K562 (cell line): ENCODE data around the gene TMED8. TPM values are rescaled to one million over a fixed set of nuclear protein-coding genes. Genes with fewer than 3 reads are reported as not detected.
"Not testable (repeated sequence)": the region's sequence is repeated elsewhere in the genome, so short reads cannot be mapped to it uniquely, and the experiment has no call there.

ENCODE experiments used
- ATAC-seq: fragments of 200-7000 bp; cut with Tn5 transposase; 3 replicates; pipeline ENCODE4 v1.9.1; 2020; ENCODE audit warnings: moderate library complexity
- BruUV-seq: library from RNA; stranded (reverse); fragments of 400-500 nt; replicated peaks from 2 replicates; lab custom pipeline; 2021; lab: Mats Ljungman, UMichigan
- CTCF ChIA-PET: fragments of 300-600 bp; formaldehyde crosslinking; extraction: SDS; loops from one replicate; lab custom pipeline; 2021; ENCODE audit warnings: low intra/inter-chr PET ratio; lab: Yijun Ruan, JAX
- POLR2A ChIA-PET: fragments of 300-600, 350-650 bp; sonication (Branson Sonifier 250); formaldehyde crosslinking; extraction: SDS; loops from one replicate; lab custom pipeline; 2021; ENCODE audit warnings: antibody characterized with exemption, inconsistent platforms; lab: Yijun Ruan, JAX
- DNase-seq, 4 experiments: peaks; one replicate each; pipeline versions ENCODE4 v3.0.0 to v3.0.0-alpha.2; 2011 to 2018; ENCODE audit warnings: low spot score in 3 of 4, mixed read lengths in 3 of 4; ENCODE audit errors: extremely low read depth in 1 of 4
- FAIRE-seq: peaks from 2 replicates; lab custom pipeline; 2011; peaks lifted over from hg19 to GRCh38; lab: Jason Lieb, UNC
- H2AFZ ChIP-seq: 2 replicates; pipeline ENCODE4 v1.6.0; 2011; ENCODE audit warnings: low read depth, low read length, control low read depth, inconsistent platforms
- H3K27ac ChIP-seq: fragments of 200-600 bp; 3 replicates; pipeline ENCODE4 v1.8.0; 2011; ENCODE audit warnings: low read depth, mild to moderate bottlenecking, control low read depth, inconsistent platforms, low read length, moderate library complexity, mixed read lengths; ENCODE audit errors: extremely low read depth
- H3K27me3 ChIP-seq, 2 experiments: fragments of 300-600 bp in 1 of 2; 2 replicates in 1 of 2; 3 replicates in 1 of 2; pipeline versions ENCODE4 v1.6.0 to v1.8.0; 2011; ENCODE audit warnings: inconsistent platforms in 2 of 2, low read length in 2 of 2, mild to moderate bottlenecking in 1 of 2, mixed read lengths in 1 of 2, moderate library complexity in 1 of 2; ENCODE audit not compliant: control insufficient read depth in 2 of 2, insufficient read depth in 2 of 2
- H3K36me3 ChIP-seq: fragments of 300-600 bp; 3 replicates; pipeline ENCODE4 v1.8.0; 2011; ENCODE audit warnings: mild to moderate bottlenecking, low read length, inconsistent platforms; ENCODE audit not compliant: control insufficient read depth, insufficient read depth
- H3K4me1 ChIP-seq, 2 experiments: fragments of 200-600 bp in 1 of 2; replicated peaks in 1 of 2; 2 replicates in 1 of 2; 3 replicates in 1 of 2; pipeline versions ENCODE4 v1.5.1 to v1.8.0; 2011; ENCODE audit warnings: inconsistent platforms in 2 of 2, low read length in 2 of 2, mild to moderate bottlenecking in 1 of 2, mixed read lengths in 1 of 2, moderate library complexity in 1 of 2; ENCODE audit not compliant: control insufficient read depth in 2 of 2, insufficient read depth in 2 of 2
- H3K4me2 ChIP-seq: 2 replicates; pipeline ENCODE4 v1.6.1; 2011; ENCODE audit warnings: low read length, control low read depth, inconsistent platforms, mixed read lengths; ENCODE audit not compliant: insufficient read depth
- H3K4me3 ChIP-seq: fragments of 200-600 bp; sonication (generic), shearing (Covaris generic); 2 replicates; pipeline ENCODE4 v1.5.1; 2016; ENCODE audit warnings: control low read depth, inconsistent platforms
- H3K79me2 ChIP-seq: fragments of 200-600 bp; 3 replicates; pipeline ENCODE4 v1.8.0; 2011; ENCODE audit warnings: low read length, inconsistent platforms; ENCODE audit not compliant: control insufficient read depth, insufficient read depth
- H3K9ac ChIP-seq, 2 experiments: 2 replicates each; pipeline versions ENCODE4 v1.6.0 to v1.6.1; 2011; ENCODE audit warnings: low read depth in 2 of 2, low read length in 2 of 2, control low read depth in 1 of 2, inconsistent platforms in 1 of 2, mild to moderate bottlenecking in 1 of 2, mixed read lengths in 1 of 2; ENCODE audit not compliant: insufficient read depth in 1 of 2
- H3K9me1 ChIP-seq: one replicate; pipeline ENCODE4 v1.6.0; 2011; ENCODE audit warnings: inconsistent platforms, mild to moderate bottlenecking, low read length, moderate library complexity; ENCODE audit not compliant: control insufficient read depth, insufficient read depth
- H3K9me3 ChIP-seq: replicated peaks from 2 replicates; pipeline ENCODE4 v1.5.1; 2011; ENCODE audit warnings: low read depth, low read length, inconsistent platforms; ENCODE audit not compliant: control insufficient read depth, insufficient read depth
- H4K20me1 ChIP-seq: replicated peaks from 2 replicates; pipeline ENCODE4 v1.6.1; 2011; ENCODE audit warnings: low read length, inconsistent platforms, mixed read lengths; ENCODE audit not compliant: control insufficient read depth, insufficient read depth
- ARID1B ChIP-seq: fragments of 450-650 bp; IDR thresholded peaks from 2 replicates; pipeline ENCODE4 v1.6.1; 2016; ENCODE audit warnings: antibody characterized with exemption, mild to moderate bottlenecking, inconsistent platforms
- CBFA2T2 ChIP-seq: fragments of 450-650 bp; conservative IDR thresholded peaks from 2 replicates; pipeline ENCODE4 v1.6.1; 2017; ENCODE audit warnings: mild to moderate bottlenecking
- CBFA2T3 ChIP-seq: fragments of 450-650 bp; IDR thresholded peaks from 2 replicates; pipeline ENCODE4 v1.6.1; 2017
- CXXC5 ChIP-seq: fragments of 250-450 bp; sonication (Bioruptor Pico); IDR thresholded peaks from 2 replicates; pipeline ENCODE4 v1.8.0; 2022; ENCODE audit warnings: inconsistent platforms, mild to moderate bottlenecking, moderate library complexity
- DPF2 ChIP-seq: fragments of 450-650 bp; IDR thresholded peaks from 2 replicates; pipeline ENCODE4 v1.6.1; 2016
- EGR1 ChIP-seq: fragments of 450-650 bp; conservative IDR thresholded peaks from 2 replicates; pipeline ENCODE4 v1.6.1; 2017; ENCODE audit warnings: mild to moderate bottlenecking
- ESRRA ChIP-seq: fragments of 450-650 bp; IDR thresholded peaks from 2 replicates; pipeline ENCODE4 v1.6.1; 2014; ENCODE audit warnings: low read depth, mild to moderate bottlenecking, moderate library complexity, borderline replicate concordance
- GATAD2B ChIP-seq: fragments of 450-650 bp; IDR thresholded peaks from 2 replicates; pipeline ENCODE4 v1.6.1; 2017; ENCODE audit warnings: mild to moderate bottlenecking, borderline replicate concordance
- KDM1A ChIP-seq, 2 experiments: fragments of 450-650 bp; IDR thresholded peaks; 2 replicates each; pipeline ENCODE4 v1.6.1; 2016; ENCODE audit warnings: mild to moderate bottlenecking in 2 of 2
- MTA2 ChIP-seq: fragments of 450-650 bp; IDR thresholded peaks from 2 replicates; pipeline ENCODE4 v1.6.1; 2016; ENCODE audit warnings: low read depth
- NCOR1 ChIP-seq: fragments of 450-650 bp; IDR thresholded peaks from 2 replicates; pipeline ENCODE4 v1.6.1; 2016; ENCODE audit warnings: mild to moderate bottlenecking, moderate library complexity
- NFIC ChIP-seq: fragments of 450-650 bp; IDR thresholded peaks from 2 replicates; pipeline ENCODE4 v1.6.1; 2017; ENCODE audit warnings: mild to moderate bottlenecking, inconsistent platforms
- NR2C1 ChIP-seq, 2 experiments: fragments of 450-650 bp; IDR thresholded peaks; 2 replicates each; pipeline ENCODE4 v1.6.1; 2017; ENCODE audit warnings: mild to moderate bottlenecking in 2 of 2, antibody characterized with exemption in 1 of 2, inconsistent platforms in 1 of 2, missing compliant biosample characterization in 1 of 2, missing genetic modification characterization in 1 of 2
- SOX6 ChIP-seq: fragments of 450-650 bp; IDR thresholded peaks from 2 replicates; pipeline ENCODE4 v1.6.1; 2014; ENCODE audit warnings: mild to moderate bottlenecking
- TAL1 ChIP-seq: fragments of 450-650 bp; IDR thresholded peaks from 2 replicates; pipeline ENCODE4 v1.6.1; 2016; ENCODE audit warnings: mild to moderate bottlenecking
- TCF3 ChIP-seq: sonication (generic); formaldehyde crosslinking; IDR thresholded peaks from 2 replicates; pipeline ENCODE4 v1.4.0; 2020; ENCODE audit warnings: mild to moderate bottlenecking, missing genetic modification reagents
- TRIM24 ChIP-seq, 2 experiments: fragments of 450-650 bp; IDR thresholded peaks; 2 replicates each; pipeline ENCODE4 v1.6.1; 2016
- WGBS: fragments of 100-300 bp; shearing (Covaris generic); methylation state at CpG from one replicate; pipeline ENCODE4 v1.1.6; 2016; ENCODE audit warnings: low coverage, mixed read lengths; ENCODE audit not compliant: insufficient coverage; ENCODE audit errors: missing lambda C conversion rate; 5-methylcytosine and 5-hydroxymethylcytosine counted together
- in situ Hi-C: fragments of 300-500 bp; cut with MboI; formaldehyde crosslinking; loops from 4 replicates; pipeline ENCODE4 v1.15.0; 2018; ENCODE audit warnings: inconsistent platforms, mixed read lengths
- intact Hi-C: fragments of 100-400 bp; cut with micrococcal nuclease; formaldehyde crosslinking; loops from 2 replicates; pipeline ENCODE4 v1.14.2; 2022
- polyA plus RNA-seq, 8 experiments: library from polyadenylated mRNA; depleted of rRNA in 4 of 8; stranded (reverse) in 5 of 8; unstranded in 3 of 8; fragments of >200 nt; fragmentation: Nextera tagmentation in 2 of 8; fragmentation: Illumina TruSeq in 1 of 8; extraction: Ambion mirVana in 2 of 8; extraction: Trizol in 1 of 8; gene quantifications; 2 replicates each; pipeline versions ENCODE4 v1.2.1 to v1.2.3, GENCODE V29; 2011 to 2014; ENCODE audit warnings: inconsistent platforms in 1 of 8, missing spikeins in 1 of 8
- total RNA-seq, 7 experiments: library from RNA; depleted of rRNA in 6 of 7; stranded (reverse); fragments of >200 nt in 6 of 7; fragmentation: Illumina TruSeq in 2 of 7; extraction: Trizol in 2 of 7; gene quantifications; 2 replicates each; pipeline versions ENCODE4 v1.2.1 to v1.2.3, GENCODE V29; 2011 to 2021; ENCODE audit warnings: low replicate concordance in 1 of 7
- TF ChIP-seq, protein P1 (sequence below), 2 experiments: fragments of 450-650 bp; conservative IDR thresholded peaks; 2 replicates each; pipeline ENCODE4 v1.6.1; 2017; ENCODE audit warnings: mild to moderate bottlenecking in 2 of 2, moderate library complexity in 2 of 2

Gene TMED8
- total and polyA plus RNA-seq, 9 of the 15 experiments (the other 6 are each of a cell fraction or from before 2014, with no cell fraction given) = 3.3 to 17.4 (median 12.0) TPM

DNA sequence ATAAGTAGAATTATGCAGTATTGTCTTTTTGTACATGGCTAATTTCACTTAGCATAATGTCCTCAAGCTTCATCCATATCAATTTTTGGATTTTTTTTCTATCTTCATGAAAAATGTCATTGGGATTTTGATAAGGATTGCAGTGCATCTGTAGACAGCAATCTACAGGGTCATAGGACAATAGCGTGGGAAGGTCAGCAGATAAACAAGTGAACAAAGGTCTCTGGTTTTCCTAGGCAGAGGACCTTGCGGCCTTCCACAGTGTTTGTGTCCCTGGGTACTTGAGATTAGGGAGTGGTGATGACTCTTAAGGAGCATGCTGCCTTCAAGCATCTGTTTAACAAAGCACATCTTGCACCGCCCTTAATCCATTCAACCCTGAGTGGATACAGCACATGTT, 39.2 kb upstream of the TMED8 start:
- TF ChIP-seq SOX6 (peak; percentile 94), NFIC (peak; percentile 36; the same call in 1 of the 2 replicates), MTA2 (peak; percentile 21; the same call in 1 of the 2 replicates), DPF2 (peak; percentile 42; the same call in 1 of the 2 replicates), ESRRA (0 out of 2 replicates have a peak, but pooled peaks have one; percentile 42), NR2C1 (IDR thresholded peaks at IDR 0.05) (peak; percentile 59), NR2C1 (tag; IDR thresholded peaks at IDR 0.05) (peak; percentile 65), NCOR1 (peak; percentile 36; the same call in 1 of the 2 replicates), KDM1A (IDR thresholded peaks at IDR 0.05) (peak; percentile 72 to 76; a peak in 3 of 4 replicates), EGR1 (peak; percentile 69), ARID1B (peak; percentile 62), TRIM24 (IDR thresholded peaks at IDR 0.05) (peak in 1 of 2 experiments; percentile 9; a peak in 1 of 4 replicates), TCF3 (peak; percentile 37; the same call in 1 of the 2 replicates), CBFA2T2 (peak; percentile 76), CXXC5 (peak; percentile 44), TAL1 (peak; percentile 55), CBFA2T3 (peak; percentile 85), GATAD2B (peak; percentile 24; the same call in 1 of the 2 replicates)
- TF ChIP-seq, protein P1, sequence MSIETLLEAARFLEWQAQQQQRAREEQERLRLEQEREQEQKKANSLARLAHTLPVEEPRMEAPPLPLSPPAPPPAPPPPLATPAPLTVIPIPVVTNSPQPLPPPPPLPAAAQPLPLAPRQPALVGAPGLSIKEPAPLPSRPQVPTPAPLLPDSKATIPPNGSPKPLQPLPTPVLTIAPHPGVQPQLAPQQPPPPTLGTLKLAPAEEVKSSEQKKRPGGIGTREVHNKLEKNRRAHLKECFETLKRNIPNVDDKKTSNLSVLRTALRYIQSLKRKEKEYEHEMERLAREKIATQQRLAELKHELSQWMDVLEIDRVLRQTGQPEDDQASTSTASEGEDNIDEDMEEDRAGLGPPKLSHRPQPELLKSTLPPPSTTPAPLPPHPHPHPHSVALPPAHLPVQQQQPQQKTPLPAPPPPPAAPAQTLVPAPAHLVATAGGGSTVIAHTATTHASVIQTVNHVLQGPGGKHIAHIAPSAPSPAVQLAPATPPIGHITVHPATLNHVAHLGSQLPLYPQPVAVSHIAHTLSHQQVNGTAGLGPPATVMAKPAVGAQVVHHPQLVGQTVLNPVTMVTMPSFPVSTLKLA (conservative IDR thresholded peaks at IDR 0.05) = 0 out of 4 replicates have a peak, but pooled peaks of 1 of the 2 experiments have one; percentile 27
- peak; percentile 6 for FAIRE-seq
- ATAC-seq, H3K79me2 ChIP-seq, intact Hi-C loops, H3K27me3 ChIP-seq, H2AFZ ChIP-seq, H3K4me3 ChIP-seq, H3K9me1 ChIP-seq, H3K9ac ChIP-seq, H4K20me1 ChIP-seq, POLR2A ChIA-PET, H3K9me3 ChIP-seq, CTCF ChIA-PET, H3K36me3 ChIP-seq, H3K4me2 ChIP-seq, BruUV-seq, in situ Hi-C loops: not testable (repeated sequence)
- H3K27ac ChIP-seq = peak overlapping the region; percentile 47; the same call in 1 of the 3 replicates
- H3K4me1 ChIP-seq = peaks cover 20 to 23% of the 10 kb centered on the region in 2 experiments; a peak in 4 of 5 replicates
- whole genome bisulfite sequencing = 0% methylated on average over 2 of the region's 3 CpGs
- DNase-seq = peak in 1 of 4 experiments; percentile 16
